HG03460 (cell line): ENCODE results near the gene LBX2.
A peak's percentile ranks its signal among the peaks of the same experiment; 100 is the strongest.

Source experiments
- ATAC-seq: cut with Tn5 transposase; IDR thresholded peaks from one replicate; pipeline ENCODE4 v1.9.1; 2021; ENCODE audit not compliant: unreplicated experiment

The LBX2 gene

DNA sequence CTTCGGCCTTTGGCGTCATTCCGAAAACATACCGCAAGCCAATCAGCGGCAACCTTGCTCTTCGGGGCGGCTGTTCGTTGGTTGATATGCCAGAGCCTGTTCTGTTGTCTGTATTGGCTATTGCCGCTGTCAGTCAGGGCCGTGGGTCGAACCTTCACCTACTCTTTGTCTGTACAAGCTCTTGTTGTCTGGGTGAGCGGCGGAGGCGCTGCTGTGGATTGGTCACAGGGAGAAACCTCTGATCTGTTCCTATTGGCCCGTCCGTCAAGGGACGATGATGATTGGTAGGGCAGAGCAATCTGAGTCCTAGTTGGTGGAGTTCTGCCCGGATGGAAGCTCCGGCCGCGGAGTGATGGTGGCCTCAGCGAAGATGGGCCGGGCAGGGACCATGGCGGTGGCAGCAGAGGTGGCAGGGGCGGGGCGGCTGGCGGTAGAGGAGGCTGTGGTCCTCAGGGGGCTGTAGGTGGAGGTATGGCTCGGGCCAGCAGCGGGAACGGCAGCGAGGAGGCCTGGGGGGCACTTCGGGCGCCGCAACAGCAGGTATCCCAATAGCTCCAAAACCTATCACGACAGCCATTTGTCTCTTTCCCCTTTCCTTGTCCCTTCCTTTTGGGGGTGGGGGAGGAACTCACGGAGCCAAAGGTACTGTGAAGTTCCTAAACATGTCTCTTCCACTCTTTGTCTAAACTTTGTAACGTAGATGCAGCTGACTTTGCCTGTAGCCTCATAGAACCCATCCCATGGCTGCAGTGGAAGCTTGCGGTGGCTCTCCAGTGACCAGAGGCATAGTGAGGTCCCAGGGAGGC, 41.1 kb downstream of the LBX2 start, which contains the start of gene WBP1:
Gene WBP1, plus strand, starts transcription at position 307 of the 806 bp plus-strand sequence. Its CDS starts 165 bp downstream, at position 472.
- ATAC-seq, result peak; percentile 81

- ATAC-seq, result peak; percentile 37
Observed at GRCh38 chr2:74457549-74458131, 41.8 kb downstream of the LBX2 start.

- ATAC-seq, result no peak
Observed at GRCh38 chr2:74457129-74457548, 42.3 kb downstream of the LBX2 start.

- peak; percentile 39 for ATAC-seq
Observed at GRCh38 chr2:74454654-74455511, 44.5 kb downstream of the LBX2 start, which contains the start of gene INO80B. Gene INO80B, plus strand, starts transcription at chr2:74455087. Its CDS starts 30 bp downstream, at chr2:74455117.

GRCh38 chr2:74450570-74451190, 48.7 kb downstream of the LBX2 start:
- ATAC-seq, result no peak

DNA sequence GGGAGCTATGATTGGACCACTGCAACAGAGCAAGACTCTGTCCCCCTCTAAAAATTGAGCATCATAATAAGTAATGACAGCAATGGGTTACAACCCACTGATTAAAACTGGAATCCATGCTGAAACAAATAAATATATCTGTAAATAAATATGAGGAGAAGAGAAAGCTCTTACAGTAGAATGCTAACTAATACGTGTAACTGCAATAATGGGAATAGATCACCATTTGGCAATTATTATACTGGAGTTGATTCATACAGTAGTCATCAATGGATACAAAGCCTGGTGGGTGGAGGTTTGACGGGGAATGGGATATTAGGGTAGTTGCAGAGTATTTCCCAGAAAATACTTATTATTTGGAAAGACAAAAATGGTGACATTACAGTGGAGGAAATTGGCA, 50.6 kb downstream of the LBX2 start:
- no peak for ATAC-seq
